Measurements from ENCODE around the gene XPNPEP3.

XPNPEP3 gene

GRCh38 chr22:40951795-40952605, 95.1 kb downstream of the XPNPEP3 start:
- DNase-seq: no peak

DNA sequence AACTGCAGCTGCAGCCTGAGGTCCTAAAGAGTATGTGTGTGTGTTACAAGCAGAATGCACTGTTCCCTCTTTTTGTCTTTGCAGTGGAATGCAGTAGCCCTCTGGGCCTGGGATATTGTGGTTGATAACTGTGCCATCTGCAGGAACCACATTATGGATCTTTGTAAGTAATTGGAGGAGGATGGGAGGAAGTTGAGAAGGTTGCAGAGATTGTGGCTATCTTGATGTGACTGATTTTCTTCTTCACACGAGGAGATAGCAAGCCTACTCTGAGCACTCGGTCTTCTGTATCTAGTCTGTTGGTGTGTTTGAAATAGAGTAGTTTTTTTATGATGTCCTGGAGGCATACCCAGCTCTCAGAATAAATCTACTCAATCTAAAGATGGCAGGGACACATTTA, 96.5 kb downstream of the XPNPEP3 start:
- DNase-seq: no peak

DNA sequence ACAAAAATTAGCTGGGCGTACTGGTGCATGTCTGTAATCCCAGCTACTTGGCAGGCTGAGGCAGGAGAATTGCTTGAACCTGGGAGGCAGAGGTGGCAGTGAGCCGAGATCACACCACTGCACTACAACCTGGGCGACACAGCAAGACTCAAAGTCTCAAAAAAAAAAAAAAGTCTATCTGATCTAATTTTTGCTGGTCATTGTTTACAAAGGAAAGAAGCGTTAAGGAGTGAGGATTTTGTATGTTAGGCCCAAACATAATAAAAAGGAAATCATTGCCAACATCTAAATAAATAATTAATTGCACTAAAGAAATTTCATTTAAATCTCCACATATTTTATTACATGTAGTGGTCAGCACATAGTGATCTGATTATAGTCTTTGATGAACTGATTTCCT, 97.2 kb downstream of the XPNPEP3 start:
- DNase-seq: no peak

DNA sequence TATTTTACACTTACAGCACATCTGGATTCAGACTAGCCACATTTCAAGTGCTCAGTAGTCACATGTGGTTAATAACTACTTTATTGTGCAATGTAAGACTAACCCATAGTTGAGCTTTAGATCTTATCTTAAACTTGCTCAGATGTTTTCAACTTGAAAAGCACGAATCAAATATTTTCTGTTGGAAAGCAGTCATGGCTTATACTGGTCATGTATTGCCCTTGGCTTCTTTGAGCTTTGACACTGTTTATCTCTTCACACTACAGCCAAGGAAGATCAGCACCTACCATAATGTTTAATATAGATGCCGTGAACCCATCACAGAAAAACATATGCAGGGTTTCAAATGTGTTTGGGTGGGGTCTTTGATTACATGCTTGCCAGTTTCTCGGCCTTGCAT, 98.6 kb downstream of the XPNPEP3 start:
- no peak for DNase-seq

DNA sequence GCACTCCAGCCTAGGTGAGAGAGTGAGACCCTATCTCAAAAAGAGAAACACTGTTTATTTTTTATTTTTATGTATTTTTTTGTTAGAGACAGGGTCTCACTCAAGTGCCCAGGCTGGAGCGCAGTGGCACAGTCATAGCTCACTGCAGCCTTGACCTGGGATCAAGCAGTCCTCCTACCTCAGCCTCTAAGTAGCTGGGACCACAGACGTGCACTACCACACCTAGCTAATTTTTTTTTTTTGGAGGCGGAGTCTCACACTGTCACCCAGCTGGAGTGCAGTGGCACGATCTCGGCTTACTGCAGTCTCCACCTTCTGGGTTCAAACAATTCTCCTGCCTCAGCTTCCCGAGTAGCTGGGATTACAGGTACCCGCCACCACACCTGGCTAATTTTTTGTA, 100.7 kb downstream of the XPNPEP3 start:
- DNase-seq: no peak

GRCh38 chr22:40958299-40958698, 101.4 kb downstream of the XPNPEP3 start:
- no peak for DNase-seq

DNA sequence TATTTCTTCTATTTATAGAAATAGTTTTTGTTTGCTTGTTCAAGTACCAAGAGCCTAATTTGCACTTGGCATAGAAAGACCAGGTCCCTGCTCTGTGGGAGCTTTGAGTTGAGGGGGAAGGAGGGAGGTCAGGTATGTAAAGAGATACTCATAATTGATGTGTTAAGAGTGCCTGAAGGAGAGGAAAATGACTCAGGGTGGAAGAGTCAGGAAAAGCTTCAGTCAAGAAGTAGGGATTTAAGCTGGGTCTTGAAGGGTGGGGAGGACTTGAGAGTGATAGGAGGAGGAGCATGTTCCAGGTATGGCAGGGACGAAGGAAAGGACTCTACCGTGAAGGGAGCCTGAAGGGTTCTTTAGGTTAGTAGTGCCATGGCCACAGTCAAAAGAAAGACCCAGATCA, 103.2 kb downstream of the XPNPEP3 start:
- no peak for DNase-seq

DNA sequence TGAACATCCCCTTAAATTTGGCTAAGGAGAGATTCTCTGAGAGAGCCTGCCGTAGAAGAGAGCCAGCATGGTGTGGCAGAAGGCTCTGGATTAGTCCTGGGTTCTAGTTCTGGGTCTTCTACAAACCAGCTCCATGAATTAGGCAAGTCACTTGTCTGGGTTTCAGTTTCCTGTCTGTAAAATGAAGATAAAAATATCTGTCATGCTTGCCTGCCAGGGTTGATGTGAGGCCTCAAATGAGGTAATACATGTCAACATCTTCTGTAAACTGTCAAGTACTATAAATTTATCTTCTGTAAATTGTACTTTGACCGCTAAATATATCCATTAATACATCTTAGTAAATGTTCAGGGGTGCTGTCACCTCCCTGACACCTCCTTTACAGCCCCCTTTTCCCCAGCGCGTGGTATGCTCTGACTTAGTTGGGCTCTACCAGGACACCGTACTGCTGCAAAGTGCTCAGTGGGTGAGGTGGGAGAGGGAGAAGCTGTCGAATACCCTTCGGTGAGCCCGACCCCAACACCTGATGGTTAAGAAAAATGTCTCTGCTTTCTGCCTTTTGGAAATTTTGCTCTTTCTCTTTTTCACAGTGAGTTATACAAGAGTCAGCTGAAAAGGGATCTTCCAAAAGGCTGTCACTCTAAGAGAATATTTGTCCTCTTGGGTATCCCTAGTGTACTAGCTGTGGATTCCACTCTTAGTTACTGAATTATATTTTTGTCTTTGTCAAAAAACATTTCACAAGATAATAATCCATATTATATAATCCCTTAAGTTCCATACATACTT, 109.2 kb downstream of the XPNPEP3 start:
- DNase-seq: no peak

DNA sequence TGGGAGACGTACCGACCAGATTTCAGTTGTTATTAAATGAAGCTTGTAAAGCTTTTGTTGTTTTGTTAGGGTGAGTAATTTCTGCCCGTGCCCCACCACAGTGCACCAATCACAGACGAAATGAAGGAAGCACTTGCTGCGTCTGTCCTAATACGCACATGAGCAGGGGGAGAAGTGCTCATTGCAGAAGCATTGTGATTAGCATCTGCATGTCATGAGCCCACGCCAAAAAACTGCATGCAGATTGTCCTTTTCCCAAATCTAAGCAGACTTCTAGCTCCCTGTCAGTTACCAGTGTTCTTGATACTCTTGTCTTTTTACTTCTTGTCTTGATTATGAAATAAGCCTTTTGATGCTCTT, 109.8 kb downstream of the XPNPEP3 start:
- DNase-seq: no peak

DNA sequence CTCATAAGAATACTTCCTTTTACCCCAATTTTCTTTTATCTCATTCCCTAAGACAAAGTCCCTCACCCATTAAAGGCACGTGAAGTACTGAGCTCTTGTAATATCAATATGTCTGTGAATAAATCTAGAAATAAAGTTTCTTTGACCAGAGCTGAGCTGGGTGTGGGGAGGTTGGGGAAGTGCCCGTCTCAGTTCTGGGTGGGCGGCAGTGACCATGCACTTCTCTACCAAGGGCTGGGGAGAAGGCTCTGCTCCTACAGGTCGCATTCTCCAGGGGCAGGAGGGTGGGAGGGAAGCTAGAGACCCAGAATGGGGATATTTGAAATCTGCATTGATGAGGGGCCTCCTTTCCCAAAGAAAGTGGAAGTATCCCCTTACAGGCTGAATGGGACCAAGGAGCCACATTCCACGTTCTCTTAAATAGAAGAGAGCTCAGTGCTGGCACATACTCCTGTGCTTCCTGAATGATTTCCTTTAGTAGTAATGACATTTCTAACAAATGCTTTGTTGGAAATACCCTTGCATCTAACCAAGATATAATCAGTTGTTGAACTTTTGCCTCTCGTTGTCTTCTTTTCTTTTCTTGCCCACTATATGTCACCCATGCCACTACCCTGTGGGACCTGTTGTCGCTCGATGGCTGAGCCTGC, 110.3 kb downstream of the XPNPEP3 start:
- DNase-seq: no peak

DNA sequence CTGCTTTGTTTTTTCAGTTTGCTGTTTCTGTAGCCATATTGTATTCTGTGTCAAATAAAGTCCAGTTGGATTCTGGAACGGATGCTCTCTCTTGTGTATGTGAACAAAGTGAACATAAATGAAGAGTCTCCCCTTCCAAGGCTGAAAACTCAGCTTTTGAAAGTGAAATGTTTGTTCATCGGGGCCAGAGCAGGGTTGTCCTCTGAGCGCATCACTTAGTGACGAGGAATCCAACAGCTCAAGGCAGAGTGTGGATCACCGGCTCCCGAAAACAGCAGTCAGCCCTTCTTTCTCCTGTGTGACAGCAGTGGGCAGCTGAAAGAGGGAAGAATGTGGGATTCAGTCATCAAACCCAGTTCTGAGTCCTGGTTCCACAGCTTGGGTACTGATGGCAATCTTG, 115.6 kb downstream of the XPNPEP3 start:
- DNase-seq: no peak

DNA sequence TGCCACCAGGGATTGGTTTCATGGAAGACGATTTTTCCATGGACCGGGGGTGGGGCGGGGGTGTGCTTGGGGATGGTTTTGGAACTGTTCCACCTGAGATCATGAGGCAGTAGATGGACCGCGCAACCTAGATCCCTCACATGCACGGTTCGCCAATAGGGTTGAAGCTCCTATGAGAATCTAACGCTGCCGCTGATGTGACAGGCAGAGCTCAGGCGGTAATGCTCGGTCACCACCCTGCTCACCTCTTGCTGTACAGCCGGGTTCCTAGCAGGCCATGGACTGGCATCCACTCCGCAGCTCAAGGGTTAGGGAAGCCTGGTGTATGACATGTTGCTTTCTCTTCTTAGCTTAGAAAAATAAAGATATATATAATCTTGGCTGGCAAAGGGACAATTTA, 116.2 kb downstream of the XPNPEP3 start:
- no peak for DNase-seq

- DNase-seq: no peak
Observed at GRCh38 chr22:40975366-40975765, 118.4 kb downstream of the XPNPEP3 start.

- no peak for DNase-seq
Observed at GRCh38 chr22:40976866-40977700, 120.1 kb downstream of the XPNPEP3 start.

GRCh38 chr22:40979198-40979597, 122.2 kb downstream of the XPNPEP3 start:
- DNase-seq: no peak

DNA sequence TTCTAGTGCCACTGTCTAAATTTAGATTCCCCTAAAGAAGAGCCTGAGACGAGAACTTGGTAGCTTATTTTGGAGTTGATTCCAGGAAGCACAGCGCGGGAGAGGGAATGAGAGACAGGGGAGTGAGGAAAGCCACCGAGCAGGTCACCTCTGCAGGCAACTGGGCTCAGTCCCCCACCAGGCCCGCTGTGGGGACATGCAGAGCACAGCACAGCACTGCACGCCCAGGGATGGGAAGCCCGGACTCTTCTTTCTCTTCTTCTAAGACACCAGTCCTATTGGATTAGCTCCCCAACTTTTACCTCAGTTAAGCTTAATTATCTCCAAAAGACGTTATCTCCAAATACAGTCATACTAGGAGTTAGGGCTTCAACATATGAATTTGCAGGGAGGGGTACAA, 122.9 kb downstream of the XPNPEP3 start:
- no peak for DNase-seq
